ENCODE measurements around the gene RNU1-3.
"Not testable (repeated sequence)": the region's sequence is repeated elsewhere in the genome, so short reads cannot be mapped to it uniquely, and the experiment has no call there.

DNA sequence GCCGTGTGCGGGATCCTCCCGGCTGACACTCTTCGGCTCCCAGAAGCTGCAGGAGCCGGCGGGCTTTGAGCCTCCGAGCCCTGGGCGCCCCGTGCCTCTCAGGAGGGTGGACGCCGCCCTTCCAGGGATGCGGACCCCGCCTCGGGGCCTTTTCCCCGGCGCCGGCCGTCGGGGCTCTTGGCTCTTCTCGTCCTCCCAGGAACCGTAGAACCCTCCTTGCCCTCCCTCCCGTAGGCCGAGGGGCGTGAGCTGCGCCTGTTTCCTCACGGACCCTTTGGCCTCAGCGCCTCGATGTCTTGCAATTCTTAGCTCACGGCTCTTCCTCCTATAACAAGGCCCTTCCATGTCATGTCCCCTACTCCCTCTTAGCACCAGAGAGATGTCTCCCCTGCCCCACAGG lies 13.6 kb upstream of the RNU1-3 start:
- TF ChIP-seq, protein P1, sequence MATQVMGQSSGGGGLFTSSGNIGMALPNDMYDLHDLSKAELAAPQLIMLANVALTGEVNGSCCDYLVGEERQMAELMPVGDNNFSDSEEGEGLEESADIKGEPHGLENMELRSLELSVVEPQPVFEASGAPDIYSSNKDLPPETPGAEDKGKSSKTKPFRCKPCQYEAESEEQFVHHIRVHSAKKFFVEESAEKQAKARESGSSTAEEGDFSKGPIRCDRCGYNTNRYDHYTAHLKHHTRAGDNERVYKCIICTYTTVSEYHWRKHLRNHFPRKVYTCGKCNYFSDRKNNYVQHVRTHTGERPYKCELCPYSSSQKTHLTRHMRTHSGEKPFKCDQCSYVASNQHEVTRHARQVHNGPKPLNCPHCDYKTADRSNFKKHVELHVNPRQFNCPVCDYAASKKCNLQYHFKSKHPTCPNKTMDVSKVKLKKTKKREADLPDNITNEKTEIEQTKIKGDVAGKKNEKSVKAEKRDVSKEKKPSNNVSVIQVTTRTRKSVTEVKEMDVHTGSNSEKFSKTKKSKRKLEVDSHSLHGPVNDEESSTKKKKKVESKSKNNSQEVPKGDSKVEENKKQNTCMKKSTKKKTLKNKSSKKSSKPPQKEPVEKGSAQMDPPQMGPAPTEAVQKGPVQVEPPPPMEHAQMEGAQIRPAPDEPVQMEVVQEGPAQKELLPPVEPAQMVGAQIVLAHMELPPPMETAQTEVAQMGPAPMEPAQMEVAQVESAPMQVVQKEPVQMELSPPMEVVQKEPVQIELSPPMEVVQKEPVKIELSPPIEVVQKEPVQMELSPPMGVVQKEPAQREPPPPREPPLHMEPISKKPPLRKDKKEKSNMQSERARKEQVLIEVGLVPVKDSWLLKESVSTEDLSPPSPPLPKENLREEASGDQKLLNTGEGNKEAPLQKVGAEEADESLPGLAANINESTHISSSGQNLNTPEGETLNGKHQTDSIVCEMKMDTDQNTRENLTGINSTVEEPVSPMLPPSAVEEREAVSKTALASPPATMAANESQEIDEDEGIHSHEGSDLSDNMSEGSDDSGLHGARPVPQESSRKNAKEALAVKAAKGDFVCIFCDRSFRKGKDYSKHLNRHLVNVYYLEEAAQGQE (IDR thresholded peaks at IDR 0.05; ENCODE audit: borderline replicate concordance), result not testable (repeated sequence)
- TF ChIP-seq, protein P1 (CRISPR knock-in tag; IDR thresholded peaks at IDR 0.05; ENCODE audit: low read depth), result not testable (repeated sequence)
- TF ChIP-seq ZNF561 (CRISPR knock-in tag; conservative IDR thresholded peaks at IDR 0.05); RFX5 (IDR thresholded peaks at IDR 0.05; ENCODE audit: low read depth, low read length); FOXK2 (conservative IDR thresholded peaks at IDR 0.05 in 1 of 2, IDR thresholded peaks at IDR 0.05 in 1 of 2; ENCODE audit: low read depth in 2 of 2); MYC (IDR thresholded peaks at IDR 0.05; ENCODE audit: low read depth, low read length); MYC (CRISPR knock-in tag; IDR thresholded peaks at IDR 0.05; ENCODE audit: borderline replicate concordance, low read depth); FOXA3 (CRISPR knock-in tag; conservative IDR thresholded peaks at IDR 0.05 in 1 of 2, IDR thresholded peaks at IDR 0.05 in 1 of 2); U2AF1 (optimal IDR thresholded peaks at IDR 0.05; ENCODE audit: low read depth, low read length); SNRNP70 (optimal IDR thresholded peaks at IDR 0.05; ENCODE audit: low read depth, low read length): not testable (repeated sequence)
- TF ChIP-seq, protein P2, sequence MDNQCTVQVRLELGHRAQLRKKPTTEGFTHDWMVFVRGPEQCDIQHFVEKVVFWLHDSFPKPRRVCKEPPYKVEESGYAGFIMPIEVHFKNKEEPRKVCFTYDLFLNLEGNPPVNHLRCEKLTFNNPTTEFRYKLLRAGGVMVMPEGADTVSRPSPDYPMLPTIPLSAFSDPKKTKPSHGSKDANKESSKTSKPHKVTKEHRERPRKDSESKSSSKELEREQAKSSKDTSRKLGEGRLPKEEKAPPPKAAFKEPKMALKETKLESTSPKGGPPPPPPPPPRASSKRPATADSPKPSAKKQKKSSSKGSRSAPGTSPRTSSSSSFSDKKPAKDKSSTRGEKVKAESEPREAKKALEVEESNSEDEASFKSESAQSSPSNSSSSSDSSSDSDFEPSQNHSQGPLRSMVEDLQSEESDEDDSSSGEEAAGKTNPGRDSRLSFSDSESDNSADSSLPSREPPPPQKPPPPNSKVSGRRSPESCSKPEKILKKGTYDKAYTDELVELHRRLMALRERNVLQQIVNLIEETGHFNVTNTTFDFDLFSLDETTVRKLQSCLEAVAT (IDR thresholded peaks at IDR 0.05), result not testable (repeated sequence)
- TF ChIP-seq, protein P3, sequence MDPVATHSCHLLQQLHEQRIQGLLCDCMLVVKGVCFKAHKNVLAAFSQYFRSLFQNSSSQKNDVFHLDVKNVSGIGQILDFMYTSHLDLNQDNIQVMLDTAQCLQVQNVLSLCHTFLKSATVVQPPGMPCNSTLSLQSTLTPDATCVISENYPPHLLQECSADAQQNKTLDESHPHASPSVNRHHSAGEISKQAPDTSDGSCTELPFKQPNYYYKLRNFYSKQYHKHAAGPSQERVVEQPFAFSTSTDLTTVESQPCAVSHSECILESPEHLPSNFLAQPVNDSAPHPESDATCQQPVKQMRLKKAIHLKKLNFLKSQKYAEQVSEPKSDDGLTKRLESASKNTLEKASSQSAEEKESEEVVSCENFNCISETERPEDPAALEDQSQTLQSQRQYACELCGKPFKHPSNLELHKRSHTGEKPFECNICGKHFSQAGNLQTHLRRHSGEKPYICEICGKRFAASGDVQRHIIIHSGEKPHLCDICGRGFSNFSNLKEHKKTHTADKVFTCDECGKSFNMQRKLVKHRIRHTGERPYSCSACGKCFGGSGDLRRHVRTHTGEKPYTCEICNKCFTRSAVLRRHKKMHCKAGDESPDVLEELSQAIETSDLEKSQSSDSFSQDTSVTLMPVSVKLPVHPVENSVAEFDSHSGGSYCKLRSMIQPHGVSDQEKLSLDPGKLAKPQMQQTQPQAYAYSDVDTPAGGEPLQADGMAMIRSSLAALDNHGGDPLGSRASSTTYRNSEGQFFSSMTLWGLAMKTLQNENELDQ (CRISPR knock-in tag; IDR thresholded peaks at IDR 0.05; ENCODE audit: borderline replicate concordance), result not testable (repeated sequence)
